EL (cell line): ENCODE measurements around the gene PGAM2.
A peak's percentile ranks its signal among the peaks of the same experiment; 100 is the strongest.
"Not testable (repeated sequence)": the region's sequence is repeated elsewhere in the genome, so short reads cannot be mapped to it uniquely, and the experiment has no call there.

Experiments
- DNase-seq: peaks from one replicate; pipeline ENCODE4 v3.0.0-alpha.2; 2016

PGAM2 gene

DNA sequence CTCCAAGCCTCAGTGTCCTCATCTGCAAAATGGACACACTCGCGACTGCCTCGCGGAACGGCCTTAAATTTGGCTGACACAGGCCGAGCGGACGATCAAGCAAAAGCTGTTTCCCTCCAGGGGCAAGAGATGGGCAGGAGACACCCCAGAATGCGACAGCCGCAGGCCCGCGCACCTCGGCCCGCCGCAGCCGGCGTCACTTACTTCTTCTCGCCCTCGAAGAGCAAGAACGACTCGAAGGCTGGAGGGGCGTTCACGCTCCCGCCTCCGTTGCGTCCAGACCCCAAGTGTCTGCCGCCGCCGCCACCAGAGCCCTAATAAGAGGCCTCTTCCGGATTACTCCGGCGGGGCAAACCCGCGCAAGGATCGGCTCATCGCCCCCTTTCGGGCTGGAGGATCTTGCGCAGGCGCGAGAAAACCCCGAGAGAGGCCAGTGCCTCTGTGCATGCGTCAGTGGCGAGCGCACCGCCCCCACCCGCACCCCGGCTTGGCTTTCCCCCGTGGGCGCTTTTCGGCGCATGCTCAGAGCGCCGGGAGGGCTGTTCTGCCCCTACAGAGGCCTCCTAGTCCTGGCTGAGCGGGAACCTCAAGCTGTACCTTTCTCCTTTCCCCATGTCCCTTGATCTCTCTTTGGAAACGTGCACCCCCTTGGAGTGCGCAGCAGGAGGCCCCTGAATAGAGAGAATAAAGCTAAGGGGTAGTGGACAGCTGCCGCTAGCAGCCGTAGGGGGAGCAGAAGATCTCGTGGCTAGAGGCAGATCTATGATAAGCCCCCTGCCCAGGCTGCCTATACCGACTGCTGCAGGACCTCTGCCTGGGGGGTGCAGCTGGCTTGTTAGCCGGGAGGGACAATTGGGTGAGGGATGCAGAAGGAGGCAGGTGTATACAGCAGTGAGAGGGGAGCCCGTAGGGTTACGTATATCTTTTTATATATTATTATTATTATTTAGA is 46.2 kb downstream of the PGAM2 start:
- peak; percentile 97 for DNase-seq

DNA sequence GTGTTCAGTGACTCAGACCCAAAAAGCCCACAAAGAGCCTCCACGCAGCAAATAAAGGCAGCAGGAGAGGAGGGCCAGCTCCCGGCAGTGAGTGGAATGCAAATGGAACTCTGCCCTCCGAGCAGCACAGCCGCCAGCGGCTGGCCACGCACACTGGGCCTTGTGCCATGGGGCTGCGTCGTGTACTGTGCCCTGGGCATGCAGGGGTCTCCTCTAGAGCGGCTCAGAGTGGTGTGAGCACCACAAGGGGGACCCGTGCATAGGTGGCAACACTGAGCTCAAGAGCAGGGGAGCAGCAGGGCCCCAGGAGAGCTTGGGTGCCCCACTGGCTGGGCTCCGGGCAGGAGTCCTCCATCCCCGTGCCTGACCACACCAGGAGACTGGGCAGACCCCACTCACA is 50.3 kb downstream of the PGAM2 start:
- not testable (repeated sequence) for DNase-seq
